Breast epithelium (tissue), 3 donors: Measurements from ENCODE around the gene MICALL1.

Experiments used
- POLR2AphosphoS5 ChIP-seq, 3 donors: sonication (generic); formaldehyde crosslinking; IDR thresholded peaks; one replicate each; pipeline ENCODE4 v1.6.1; 2017; ENCODE audit warnings: antibody characterized with exemption in 3 of 3
- TF ChIP-seq, protein P1 (sequence below), 3 donors: fragments of 450-650 bp; IDR thresholded peaks; one replicate each; pipeline ENCODE4 v1.5.1; 2016 to 2017; ENCODE audit warnings: antibody characterized with exemption in 3 of 3, mild to moderate bottlenecking in 3 of 3, moderate library complexity in 3 of 3

DNA sequence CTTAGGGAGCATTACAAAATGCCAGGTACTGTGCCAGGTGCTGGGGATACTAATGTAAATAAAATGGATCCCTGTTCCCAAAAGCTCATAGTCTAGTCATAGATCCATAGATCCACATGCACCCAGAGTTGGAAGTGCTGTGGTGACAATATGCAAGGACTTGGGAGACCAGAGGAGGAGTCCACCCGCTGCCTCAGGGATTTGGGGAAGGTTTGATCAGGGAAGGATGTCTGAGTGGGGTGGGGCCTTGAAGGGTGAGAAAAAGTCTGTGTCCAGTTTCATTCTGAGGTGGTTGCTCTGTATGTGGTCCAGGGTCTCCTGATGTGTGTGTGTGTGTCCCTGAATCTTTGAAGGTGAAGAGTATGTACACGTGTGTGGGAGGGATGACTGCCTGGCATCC is 69.1 kb downstream of the MICALL1 start:
- TF ChIP-seq, protein P1, sequence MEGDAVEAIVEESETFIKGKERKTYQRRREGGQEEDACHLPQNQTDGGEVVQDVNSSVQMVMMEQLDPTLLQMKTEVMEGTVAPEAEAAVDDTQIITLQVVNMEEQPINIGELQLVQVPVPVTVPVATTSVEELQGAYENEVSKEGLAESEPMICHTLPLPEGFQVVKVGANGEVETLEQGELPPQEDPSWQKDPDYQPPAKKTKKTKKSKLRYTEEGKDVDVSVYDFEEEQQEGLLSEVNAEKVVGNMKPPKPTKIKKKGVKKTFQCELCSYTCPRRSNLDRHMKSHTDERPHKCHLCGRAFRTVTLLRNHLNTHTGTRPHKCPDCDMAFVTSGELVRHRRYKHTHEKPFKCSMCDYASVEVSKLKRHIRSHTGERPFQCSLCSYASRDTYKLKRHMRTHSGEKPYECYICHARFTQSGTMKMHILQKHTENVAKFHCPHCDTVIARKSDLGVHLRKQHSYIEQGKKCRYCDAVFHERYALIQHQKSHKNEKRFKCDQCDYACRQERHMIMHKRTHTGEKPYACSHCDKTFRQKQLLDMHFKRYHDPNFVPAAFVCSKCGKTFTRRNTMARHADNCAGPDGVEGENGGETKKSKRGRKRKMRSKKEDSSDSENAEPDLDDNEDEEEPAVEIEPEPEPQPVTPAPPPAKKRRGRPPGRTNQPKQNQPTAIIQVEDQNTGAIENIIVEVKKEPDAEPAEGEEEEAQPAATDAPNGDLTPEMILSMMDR (IDR thresholded peaks at IDR 0.05), result no peak
- no peak for TF ChIP-seq POLR2AphosphoS5 (IDR thresholded peaks at IDR 0.05)
